Stomach (tissue), 4 donors: ENCODE measurements around the gene TMEFF2.

Experiments
- CTCF ChIP-seq, 7 experiments: fragments of 450-650 bp in 4 of 7; fragments of 200-600 bp in 3 of 7; sonication (generic) in 3 of 7; IDR thresholded peaks; one replicate each; pipeline ENCODE4 v1.5.1; 2016 to 2019; ENCODE audit warnings: antibody characterized with exemption in 7 of 7, control low read depth in 2 of 7, mild to moderate bottlenecking in 1 of 7
- POLR2A ChIP-seq, 4 donors: fragments of 450-650 bp; IDR thresholded peaks; one replicate each; pipeline ENCODE4 v1.6.1; 2016; ENCODE audit warnings: antibody characterized with exemption in 4 of 4, control low read depth in 2 of 4, mild to moderate bottlenecking in 1 of 4, moderate library complexity in 1 of 4

GRCh38 chr2:192153561-192153960 is 41.2 kb downstream of the TMEFF2 start:
- TF ChIP-seq CTCF (IDR thresholded peaks at IDR 0.05): no peak
- no peak for TF ChIP-seq POLR2A (IDR thresholded peaks at IDR 0.05)
